B cell (primary cell): ENCODE data around the gene RCAN1.

Source experiments
- EZH2 ChIP-seq: IDR thresholded peaks from 2 replicates; pipeline ENCODE4 v1.6.1; 2012; ENCODE audit warnings: borderline replicate concordance, low read depth, mild to moderate bottlenecking, moderate library complexity, low read length; ENCODE audit not compliant: insufficient read depth, poor library complexity, severe bottlenecking
- TF ChIP-seq, protein P1 (sequence below): fragments of 200-600 bp; IDR thresholded peaks from one replicate; pipeline ENCODE4 v1.8.0; 2022; ENCODE audit warnings: antibody characterized with exemption, mild to moderate bottlenecking

DNA sequence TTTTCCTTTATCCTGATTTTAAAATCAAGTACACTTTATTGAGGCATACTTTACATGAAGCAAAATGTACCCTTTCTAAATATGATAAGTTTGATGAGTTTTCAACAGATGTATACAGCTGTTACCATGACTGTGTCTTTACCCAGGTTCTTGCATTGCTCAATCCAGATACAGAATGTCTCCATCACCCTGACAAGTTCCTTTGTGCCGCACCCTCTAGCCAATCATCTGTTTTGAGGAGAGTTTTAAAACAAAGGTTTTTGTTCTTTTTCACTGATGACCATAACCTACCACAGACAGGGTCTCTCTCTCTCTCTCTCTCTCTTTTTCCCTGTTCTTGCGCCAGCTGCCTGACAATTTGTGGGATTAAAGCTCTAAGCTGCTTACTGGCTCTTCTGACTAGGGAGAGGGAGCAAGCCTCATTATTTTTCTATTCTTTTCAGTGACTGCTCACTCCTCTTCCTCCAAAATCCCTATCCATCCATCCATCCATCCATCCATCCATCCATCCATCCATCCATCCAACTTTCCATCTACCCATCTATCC is 101.7 kb downstream of the RCAN1 start:
- TF ChIP-seq EZH2, result no peak
- TF ChIP-seq, protein P1, sequence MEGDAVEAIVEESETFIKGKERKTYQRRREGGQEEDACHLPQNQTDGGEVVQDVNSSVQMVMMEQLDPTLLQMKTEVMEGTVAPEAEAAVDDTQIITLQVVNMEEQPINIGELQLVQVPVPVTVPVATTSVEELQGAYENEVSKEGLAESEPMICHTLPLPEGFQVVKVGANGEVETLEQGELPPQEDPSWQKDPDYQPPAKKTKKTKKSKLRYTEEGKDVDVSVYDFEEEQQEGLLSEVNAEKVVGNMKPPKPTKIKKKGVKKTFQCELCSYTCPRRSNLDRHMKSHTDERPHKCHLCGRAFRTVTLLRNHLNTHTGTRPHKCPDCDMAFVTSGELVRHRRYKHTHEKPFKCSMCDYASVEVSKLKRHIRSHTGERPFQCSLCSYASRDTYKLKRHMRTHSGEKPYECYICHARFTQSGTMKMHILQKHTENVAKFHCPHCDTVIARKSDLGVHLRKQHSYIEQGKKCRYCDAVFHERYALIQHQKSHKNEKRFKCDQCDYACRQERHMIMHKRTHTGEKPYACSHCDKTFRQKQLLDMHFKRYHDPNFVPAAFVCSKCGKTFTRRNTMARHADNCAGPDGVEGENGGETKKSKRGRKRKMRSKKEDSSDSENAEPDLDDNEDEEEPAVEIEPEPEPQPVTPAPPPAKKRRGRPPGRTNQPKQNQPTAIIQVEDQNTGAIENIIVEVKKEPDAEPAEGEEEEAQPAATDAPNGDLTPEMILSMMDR, result no peak
